Measurements from ENCODE around the gene ASPHD1. TPM values are rescaled to one million over a fixed set of nuclear protein-coding genes. Genes with fewer than 3 reads are reported as not detected.

The ASPHD1 gene
- total and polyA plus RNA-seq, 2 of the 4 experiments (the other 2 are of a cell fraction) = 4.1 to 14.5 TPM

DNA sequence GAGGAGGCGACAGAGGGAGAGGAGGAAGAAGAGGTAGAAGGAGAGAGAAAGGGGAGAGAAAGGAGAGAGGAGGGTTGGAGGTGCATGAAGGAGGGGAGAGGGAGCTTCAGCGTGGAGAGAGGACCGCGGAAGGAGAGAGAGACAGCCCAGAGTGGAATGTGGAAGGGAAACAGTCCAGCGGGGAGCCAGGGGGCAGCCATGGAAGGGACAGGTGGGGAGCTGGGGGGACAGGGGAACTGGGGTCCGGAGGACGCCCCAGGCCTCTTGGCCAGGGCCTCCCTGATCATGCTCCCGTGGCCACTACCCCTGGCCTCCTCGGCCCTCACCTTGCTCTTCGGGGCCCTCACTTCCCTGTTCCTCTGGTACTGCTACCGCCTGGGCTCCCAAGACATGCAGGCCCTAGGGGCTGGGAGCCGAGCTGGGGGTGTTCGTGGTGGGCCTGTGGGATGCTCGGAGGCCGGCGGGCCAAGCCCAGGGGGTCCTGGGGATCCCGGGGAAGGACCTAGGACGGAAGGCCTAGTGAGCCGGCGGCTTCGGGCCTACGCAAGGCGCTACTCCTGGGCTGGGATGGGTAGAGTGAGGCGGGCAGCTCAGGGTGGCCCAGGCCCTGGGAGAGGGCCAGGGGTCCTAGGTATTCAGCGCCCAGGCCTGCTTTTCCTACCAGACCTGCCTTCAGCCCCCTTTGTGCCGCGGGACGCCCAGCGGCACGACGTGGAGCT lies 759 bp downstream of the ASPHD1 start (continued):
- TF ChIP-seq, protein P1, sequence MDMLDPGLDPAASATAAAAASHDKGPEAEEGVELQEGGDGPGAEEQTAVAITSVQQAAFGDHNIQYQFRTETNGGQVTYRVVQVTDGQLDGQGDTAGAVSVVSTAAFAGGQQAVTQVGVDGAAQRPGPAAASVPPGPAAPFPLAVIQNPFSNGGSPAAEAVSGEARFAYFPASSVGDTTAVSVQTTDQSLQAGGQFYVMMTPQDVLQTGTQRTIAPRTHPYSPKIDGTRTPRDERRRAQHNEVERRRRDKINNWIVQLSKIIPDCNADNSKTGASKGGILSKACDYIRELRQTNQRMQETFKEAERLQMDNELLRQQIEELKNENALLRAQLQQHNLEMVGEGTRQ (IDR thresholded peaks at IDR 0.05; ENCODE audit: low read depth, low read length) = no peak
- no peak for TF ChIP-seq MXI1 (IDR thresholded peaks at IDR 0.05; ENCODE audit: borderline replicate concordance, low read depth, low read length)
- TF ChIP-seq CHD1 (IDR thresholded peaks at IDR 0.05; ENCODE audit: low read depth, low read length) = no peak
- TF ChIP-seq RAD21 (IDR thresholded peaks at IDR 0.05; ENCODE audit: low read length) = no peak

DNA sequence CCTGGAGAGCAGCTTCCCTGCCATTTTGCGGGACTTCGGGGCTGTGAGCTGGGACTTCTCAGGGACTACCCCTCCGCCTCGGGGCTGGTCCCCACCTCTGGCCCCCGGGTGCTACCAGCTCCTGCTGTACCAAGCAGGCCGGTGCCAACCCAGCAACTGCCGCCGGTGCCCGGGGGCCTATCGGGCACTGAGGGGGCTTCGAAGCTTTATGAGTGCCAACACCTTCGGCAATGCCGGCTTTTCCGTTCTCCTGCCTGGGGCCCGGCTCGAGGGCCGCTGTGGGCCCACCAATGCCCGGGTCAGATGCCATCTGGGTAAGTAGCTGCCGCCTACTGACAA lies 1.3 kb downstream of the ASPHD1 start:
- DNase-seq (no peak), ATAC-seq (ENCODE audit: low read depth) (no peak)
- TF ChIP-seq NFE2L2 (IDR thresholded peaks at IDR 0.05; ENCODE audit: low read depth, low read length) (no peak), MAFK (IDR thresholded peaks at IDR 0.05; ENCODE audit: low read depth, low read length) (no peak), MXI1 (IDR thresholded peaks at IDR 0.05; ENCODE audit: borderline replicate concordance, low read depth, low read length) (no peak)
- H3K4me1 ChIP-seq (ENCODE audit: control insufficient read depth, insufficient read depth, low read length) = peaks cover 10% of the 10 kb centered on the region
- peaks cover 12% of the 10 kb centered on the region for H3K9me1 ChIP-seq (ENCODE audit: insufficient read depth, low read length)
- no peak overlapping the region for H3K4ac ChIP-seq (ENCODE audit: low read depth, low read length)
- peak overlapping the region; percentile 87 for H2BK5ac ChIP-seq (ENCODE audit: low read depth, low read length, poor library complexity, severe bottlenecking)
- peak overlapping the region; percentile 88 for H3K27ac ChIP-seq (ENCODE audit: insufficient read depth, low read length)
- peaks cover 13 to 31% of the 10 kb centered on the region in 2 experiments for H3K79me1 ChIP-seq (ENCODE audit: low read depth in 1 of 2, low read length in 2 of 2)
- dilution Hi-C loops (cut with HindIII; ENCODE audit: low sequenced_read_pairs, unreplicated experiment) = no loop called here
- intact Hi-C loops (cut with micrococcal nuclease) = no loop called here
- in situ Hi-C loops (cut with MboI; ENCODE audit: low sequenced_read_pairs) = no loop called here
- H2AK5ac ChIP-seq (ENCODE audit: low read depth, low read length) = no peak overlapping the region
- no peak overlapping the region for H2BK15ac ChIP-seq (ENCODE audit: low read depth, low read length)
- POLR2A ChIA-PET (ENCODE audit: unreplicated experiment) = no interaction called here
- H2AK9ac ChIP-seq (replicated peaks; ENCODE audit: low read depth, low read length, poor library complexity) = no peak overlapping the region
- H3K27me3 ChIP-seq (ENCODE audit: control insufficient read depth, insufficient read depth, low read length) = peaks cover 5% of the 10 kb centered on the region; the same call in 1 of the 2 replicates
- no peak overlapping the region for H4K91ac ChIP-seq (ENCODE audit: insufficient read depth, low read depth, low read length)
- no peak overlapping the region for H2BK120ac ChIP-seq (ENCODE audit: low read depth, low read length)
- H3K23ac ChIP-seq (ENCODE audit: low read depth, low read length) = no peak overlapping the region
- peaks cover 10% of the 10 kb centered on the region for H4K20me1 ChIP-seq (ENCODE audit: insufficient read depth, low read length)
- CTCF ChIA-PET = no interaction called here
- H3K4me2 ChIP-seq (ENCODE audit: low read depth, low read length) = peak overlapping the region; percentile 82
- H3K18ac ChIP-seq (ENCODE audit: low read depth, low read length) = no peak overlapping the region
- H3K56ac ChIP-seq (ENCODE audit: extremely low read depth, insufficient read depth, low read length) = no peak overlapping the region
- no peak overlapping the region for H4K5ac ChIP-seq (ENCODE audit: low read depth, low read length)
- no peak overlapping the region for H4K8ac ChIP-seq (ENCODE audit: low read depth in 2 of 2, low read length in 2 of 2)
- peaks cover 11% of the 10 kb centered on the region for H3K36me3 ChIP-seq (ENCODE audit: control insufficient read depth, insufficient read depth, low read length)
- H2AFZ ChIP-seq (replicated peaks; ENCODE audit: low read length, poor library complexity) = peak overlapping the region; percentile 97
- no peak overlapping the region for H2BK20ac ChIP-seq (ENCODE audit: low read depth, low read length)
- WGBS, 2 experiments (ENCODE audit: extremely low coverage in 2 of 2, insufficient read length in 1 of 2) = 89% methylated on average over 18 of the region's 19 CpGs; no CpG with 5 or more reads in 1 of the 2 experiments
- no peak overlapping the region for H3K14ac ChIP-seq (replicated peaks; ENCODE audit: low read depth, low read length)
- H3K4me3 ChIP-seq (ENCODE audit: insufficient read depth, low read depth, low read length) = peak overlapping the region; percentile 87
- peak overlapping the region; percentile 84; the same call in 1 of the 2 replicates for H3K9ac ChIP-seq (ENCODE audit: low read depth, low read length)
- H3K9me3 ChIP-seq (ENCODE audit: control insufficient read depth, insufficient read depth, low read length) = no peaks in the 10 kb centered on the region
- BruUV-seq (replicated peaks) = no TSS peak

All from IMR-90 (cell line).